ENCODE data around the gene ARHGEF7. TPM values are rescaled to one million over a fixed set of nuclear protein-coding genes. Genes with fewer than 3 reads are reported as not detected.

ARHGEF7 gene
- total RNA-seq, 1 donor from 2014 or later: 155 TPM

DNA sequence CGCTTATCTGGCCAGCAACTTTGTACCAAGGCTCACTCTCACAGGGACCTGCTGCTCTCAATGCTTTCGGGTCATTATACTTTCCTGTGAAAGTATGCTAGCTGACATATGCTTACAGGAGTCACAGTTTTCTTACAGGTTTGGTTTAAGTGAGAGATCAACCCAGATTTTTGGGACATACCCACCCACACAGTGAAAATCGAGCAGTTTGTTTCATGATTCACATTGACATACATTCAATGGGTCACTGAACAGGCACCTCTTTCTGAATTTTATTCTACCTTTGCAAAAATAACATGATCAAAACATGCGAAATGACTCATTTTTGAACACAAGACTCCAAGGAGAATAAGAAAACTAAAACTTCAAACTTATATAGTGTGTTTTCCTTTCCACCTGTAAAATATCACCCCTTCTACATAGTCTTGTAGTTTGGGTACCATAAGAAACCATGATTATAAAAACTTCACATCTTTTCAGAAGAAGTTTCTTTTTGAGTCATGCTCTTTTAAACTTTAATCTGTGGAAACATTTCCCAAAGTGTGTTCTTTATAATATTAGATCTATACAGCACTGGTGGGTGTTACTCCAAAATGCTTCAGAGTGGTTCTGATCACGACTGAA, 161.0 kb downstream of the ARHGEF7 start:
- no peak for DNase-seq (ENCODE audit: low read depth, low spot score)

DNA sequence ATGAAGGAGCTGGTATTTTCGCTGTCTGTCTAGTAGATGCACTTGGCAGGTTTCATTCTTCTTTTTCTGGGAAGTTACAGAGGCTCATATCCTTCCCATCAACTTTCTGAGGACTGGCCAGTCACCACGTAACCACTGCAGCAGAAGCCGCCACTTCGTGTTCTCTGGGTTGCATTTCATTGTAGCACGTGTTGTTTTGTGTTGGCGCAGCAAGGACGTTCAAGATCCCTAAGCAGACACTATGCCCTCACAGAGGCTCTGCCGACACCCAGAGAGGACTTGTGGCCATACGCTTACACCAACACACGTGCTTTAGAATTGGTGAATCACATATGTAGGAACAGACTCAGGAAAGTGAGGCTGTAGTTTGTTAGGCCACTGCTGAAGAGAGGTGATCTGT, 163.1 kb downstream of the ARHGEF7 start:
- DNase-seq (ENCODE audit: low read depth, low spot score): no peak

DNA sequence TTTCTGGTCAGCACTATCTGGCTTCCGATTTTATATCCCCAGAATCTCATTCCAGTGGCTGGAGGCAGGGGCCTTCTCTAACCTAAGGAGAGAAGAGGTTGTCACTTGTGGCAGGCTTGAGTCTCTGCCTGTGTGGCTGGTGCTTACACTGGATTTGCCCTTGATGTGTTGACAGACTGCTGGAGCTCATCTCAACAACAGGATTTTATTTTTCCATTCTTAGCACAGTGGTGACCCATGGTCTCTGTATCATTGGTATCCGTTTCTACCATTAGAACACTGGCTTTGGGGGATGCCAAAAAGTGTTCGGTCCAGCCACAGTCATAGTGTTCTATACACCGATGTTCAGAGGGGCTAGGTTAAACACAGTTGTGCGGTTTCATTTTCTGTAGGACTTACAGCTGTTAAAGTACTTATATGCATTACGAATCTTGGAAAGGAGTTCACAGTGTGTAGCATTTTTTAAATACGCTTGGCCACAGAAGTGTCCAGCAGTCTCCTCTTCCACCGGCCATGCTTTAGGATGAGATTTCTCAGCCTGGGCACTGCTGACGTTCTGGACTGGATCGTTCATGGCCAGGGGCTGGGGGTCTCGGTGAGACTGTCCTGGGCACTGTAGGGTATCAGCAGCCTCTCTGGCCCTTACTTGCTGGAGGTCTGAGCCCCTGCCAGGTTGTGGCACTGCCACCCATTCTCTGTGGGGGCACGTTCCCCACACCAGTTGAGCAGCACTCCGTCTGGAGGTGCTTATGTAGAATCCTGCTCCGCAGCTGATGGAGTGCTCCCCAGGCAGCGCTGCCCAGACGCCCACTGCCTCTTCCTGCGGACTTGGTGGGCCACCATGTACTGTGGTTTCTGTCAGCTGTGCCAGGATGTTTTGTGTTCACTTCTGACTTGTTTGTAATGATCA, 163.9 kb downstream of the ARHGEF7 start:
- DNase-seq (ENCODE audit: low read depth, low spot score): no peak

DNA sequence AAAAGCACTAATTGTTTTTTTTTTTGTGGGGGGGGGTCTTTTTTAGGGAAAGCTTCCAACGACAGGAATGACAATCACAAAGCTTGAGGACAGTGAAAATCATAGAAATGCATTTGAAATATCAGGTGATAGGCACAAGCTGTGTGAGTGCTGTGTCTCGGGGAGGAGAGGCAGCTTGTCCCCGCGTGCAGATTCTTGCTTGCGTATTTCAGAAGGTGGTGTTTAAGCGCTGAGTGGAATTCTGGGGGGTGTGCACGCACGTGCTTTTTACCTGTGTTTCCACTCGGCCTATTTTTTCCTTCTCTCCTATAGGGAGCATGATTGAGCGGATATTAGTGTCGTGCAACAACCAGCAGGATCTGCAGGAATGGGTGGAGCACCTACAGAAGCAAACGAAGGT, 165.1 kb downstream of the ARHGEF7 start:
- no peak for DNase-seq (ENCODE audit: low read depth, low spot score)

DNA sequence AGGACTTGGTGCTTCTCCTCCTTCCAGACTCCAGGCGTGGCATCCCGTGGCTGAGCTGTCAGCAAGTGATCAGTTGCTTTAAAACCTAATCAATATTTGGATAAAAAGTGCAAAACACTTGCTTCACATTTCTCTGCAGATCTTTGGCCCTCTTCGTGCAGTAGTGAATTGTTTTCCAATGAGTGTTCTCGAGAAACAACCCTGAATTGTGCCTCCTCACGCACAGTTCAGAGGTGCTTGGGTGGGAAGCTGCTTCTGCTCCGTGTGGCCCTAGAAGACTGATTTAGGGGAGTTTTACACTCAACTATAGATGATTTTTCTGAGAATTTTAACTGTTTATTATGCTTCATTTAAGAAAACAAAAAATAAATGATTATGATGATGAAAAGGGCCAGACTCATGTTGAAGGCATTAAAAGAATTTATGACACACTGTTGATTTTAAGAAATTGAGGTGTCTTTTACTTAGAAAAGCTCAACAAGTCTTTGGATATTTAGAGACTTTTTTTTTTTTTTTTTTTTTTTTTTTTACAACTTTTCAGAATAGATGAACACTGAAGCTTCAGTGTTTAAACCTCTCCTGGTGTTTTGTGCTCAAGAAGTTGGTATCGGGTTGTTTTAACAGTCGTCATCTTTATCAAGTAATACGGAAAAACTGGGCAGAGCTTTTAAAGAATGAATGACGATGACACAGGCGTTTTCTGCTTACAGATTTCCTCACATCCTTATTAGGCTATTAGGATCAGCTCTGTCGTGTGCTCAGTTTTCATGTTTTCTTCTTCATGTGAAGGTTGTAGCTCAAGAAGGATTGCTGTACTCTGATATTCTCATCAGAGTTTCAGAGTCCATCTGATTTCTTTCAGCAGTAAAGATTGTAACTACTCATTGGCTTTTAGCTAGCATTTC, 165.8 kb downstream of the ARHGEF7 start:
- no peak for DNase-seq (ENCODE audit: low read depth, low spot score)

DNA sequence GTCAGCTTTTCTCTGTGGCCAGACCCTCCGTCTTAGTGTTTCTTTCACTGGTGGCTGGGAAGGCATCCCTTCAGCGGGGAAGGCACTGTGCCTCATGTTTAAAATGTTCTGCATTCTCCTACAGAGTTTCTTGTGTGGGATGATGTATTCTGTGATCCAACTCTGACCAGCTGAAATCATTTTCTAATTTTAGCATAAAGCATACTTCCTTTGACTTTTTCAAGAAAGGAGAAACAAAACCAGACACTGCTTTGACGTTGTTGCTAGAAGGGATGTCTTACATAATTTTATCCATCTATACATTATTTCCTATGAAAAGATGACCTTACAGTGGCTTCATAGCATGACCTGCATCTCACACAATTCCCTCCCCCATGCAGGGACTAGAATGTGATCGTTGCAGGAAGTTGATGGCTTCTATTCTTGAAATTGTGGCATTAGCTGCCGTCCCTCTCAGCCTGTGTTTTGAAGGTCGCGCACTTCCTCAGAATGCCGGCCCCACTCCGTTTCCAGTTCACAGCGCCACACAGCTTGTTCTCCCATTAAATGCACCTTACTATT, 166.7 kb downstream of the ARHGEF7 start:
- no peak for DNase-seq (ENCODE audit: low read depth, low spot score)

DNA sequence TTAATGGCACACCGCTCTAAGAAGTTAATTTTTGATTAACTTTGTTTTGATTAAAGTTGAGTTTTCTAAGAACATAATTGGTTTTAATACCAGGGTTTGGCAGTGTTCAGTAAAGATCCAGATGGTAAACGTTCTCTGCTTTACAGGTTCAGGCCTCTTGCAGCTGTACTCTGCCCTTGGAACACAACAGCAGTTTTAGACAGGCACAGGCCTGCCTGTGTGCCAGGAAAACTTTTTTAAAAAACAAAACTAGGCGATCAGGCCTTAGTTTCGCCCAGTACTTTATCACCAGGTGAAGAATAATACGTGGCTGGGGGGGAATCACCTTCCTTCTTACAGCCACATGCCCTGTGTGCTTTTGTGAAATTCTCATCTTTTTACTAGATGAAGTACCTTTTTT, 167.3 kb downstream of the ARHGEF7 start:
- DNase-seq (ENCODE audit: low read depth, low spot score): no peak

DNA sequence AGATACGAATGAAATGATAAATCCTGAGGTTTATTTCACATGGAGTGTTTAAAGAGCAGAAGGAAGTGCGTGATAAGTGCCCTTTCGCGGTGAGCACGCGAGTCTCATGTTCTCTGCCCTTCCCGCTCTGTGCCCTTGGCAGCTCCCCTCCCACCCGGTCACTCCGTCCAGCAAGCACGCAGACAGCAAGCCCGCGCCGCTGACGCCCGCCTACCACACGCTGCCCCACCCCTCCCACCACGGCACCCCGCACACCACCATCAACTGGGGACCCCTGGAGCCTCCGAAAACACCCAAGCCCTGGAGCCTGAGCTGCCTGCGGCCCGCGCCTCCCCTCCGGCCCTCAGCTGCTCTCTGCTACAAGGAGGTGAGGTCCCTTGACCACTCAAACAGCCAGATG, 167.9 kb downstream of the ARHGEF7 start:
- no peak for DNase-seq (ENCODE audit: low read depth, low spot score)

DNA sequence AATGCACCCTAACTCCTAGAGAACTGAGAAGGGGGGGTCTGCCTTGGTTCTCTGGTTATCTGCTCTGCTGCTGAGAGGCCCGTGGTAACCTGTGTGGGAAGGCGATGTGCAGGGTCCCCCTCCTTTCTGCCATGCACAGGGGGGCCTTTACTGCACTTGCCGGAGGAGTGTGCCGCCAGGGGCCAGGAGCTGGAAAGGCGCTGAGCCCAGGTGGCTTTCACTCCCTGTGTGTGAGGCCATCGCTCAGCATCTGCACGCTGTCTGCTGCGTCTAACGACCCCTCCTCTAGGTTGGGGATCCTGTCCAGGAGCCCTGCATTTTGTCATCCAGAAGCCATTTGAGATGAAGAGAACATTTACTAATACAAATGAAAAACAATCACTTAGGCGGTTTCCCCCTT, 168.3 kb downstream of the ARHGEF7 start:
- DNase-seq (ENCODE audit: low read depth, low spot score): no peak

DNA sequence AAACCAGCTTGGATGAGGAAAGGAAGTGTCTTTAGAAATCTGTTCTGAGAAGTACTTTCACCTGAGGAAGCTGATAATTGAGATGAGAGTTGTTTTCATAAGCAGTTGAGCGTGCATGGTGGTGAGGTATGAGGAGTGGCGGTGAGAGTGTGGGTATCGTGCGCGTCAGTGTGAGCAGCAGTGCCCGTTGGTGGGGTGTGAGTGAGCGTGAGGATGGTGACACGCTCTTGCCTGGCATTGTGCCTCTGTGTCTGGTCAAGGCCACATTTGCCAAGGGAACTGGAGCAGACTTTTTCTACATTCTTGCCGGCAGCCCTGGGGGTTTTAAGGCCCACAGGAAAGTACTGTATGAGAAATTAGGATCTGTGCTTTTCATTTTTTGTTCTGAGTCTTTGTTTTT, 168.9 kb downstream of the ARHGEF7 start:
- no peak for DNase-seq (ENCODE audit: low read depth, low spot score)

DNA sequence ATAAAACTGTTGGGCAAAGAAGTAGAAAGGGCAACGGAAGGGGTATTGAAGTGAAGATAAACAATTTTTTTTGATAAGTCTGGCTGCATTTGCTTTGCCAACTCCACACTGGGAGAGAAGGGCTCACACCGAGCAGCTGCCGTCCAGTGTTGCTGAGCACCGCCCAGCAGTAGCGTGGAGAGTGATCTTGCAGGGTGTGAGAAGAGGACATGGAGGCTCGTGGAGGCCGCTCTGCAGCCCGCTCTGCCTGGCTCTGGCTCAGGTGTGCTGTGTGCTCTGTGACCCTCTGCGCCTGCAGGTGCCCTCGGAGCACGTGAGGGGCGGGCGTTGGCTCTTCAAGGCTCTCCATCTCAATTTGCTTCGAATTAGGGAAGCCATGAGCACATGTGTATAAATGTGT, 169.5 kb downstream of the ARHGEF7 start:
- no peak for DNase-seq (ENCODE audit: low read depth, low spot score)

DNA sequence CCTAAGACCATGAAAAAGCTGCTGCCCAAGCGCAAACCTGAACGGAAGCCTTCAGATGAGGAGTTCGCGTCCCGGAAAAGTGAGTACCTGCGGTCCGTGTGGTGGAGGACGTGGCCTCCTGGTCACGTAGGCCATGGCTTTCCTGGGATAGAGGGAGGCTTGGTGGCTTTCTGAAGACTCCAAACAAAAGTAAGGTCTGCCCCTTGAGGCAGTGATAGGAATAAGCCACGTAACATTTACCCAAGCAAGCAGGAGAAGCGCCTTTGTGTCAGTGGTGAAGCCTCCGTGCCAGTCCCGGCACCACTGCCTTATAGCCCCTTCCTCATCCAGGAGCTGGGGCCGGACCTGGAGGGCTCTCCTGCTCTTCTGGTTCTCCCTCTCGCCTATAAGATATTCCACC, 171.1 kb downstream of the ARHGEF7 start:
- DNase-seq (ENCODE audit: low read depth, low spot score): no peak

DNA sequence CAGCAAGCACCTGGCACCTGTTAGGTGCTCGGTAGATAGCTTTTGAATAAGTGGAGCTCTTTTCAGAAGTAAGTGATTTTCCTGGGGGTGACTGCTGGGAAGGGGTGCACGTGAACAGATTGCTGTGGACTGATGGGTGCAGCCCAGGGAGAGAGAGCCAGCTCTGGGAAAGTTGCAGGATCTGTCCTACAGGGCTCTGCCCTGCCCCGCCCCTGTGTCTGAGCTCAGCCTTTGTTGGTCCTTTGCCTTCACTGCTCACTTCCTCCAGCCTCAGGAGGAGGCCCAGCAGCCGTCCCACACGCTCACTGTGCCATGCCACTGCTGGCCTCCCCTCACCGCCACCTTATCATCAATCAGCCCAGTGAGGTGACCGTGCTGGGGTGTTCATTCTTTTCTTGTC, 171.6 kb downstream of the ARHGEF7 start:
- DNase-seq (ENCODE audit: low read depth, low spot score): no peak

DNA sequence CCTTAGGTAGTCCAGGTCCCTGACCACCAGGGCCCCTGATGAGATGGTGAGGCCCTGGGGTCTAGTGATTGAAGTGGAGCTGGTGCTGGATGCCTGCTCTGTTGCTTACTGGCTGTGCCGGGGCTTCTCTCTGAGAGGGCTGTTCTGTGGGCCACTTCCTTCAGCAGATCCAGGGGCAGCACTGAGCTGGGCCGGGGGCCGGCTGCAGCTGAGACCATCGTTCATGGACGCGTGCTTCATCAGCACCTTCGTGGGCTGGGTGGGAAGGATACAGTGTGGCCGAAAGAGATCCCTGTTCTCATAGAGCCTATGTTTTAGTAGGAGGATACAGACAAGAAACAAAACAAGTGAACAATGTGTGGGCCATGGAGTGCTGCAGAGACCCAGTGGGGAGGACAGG, 172.1 kb downstream of the ARHGEF7 start:
- DNase-seq (ENCODE audit: low read depth, low spot score): no peak

DNA sequence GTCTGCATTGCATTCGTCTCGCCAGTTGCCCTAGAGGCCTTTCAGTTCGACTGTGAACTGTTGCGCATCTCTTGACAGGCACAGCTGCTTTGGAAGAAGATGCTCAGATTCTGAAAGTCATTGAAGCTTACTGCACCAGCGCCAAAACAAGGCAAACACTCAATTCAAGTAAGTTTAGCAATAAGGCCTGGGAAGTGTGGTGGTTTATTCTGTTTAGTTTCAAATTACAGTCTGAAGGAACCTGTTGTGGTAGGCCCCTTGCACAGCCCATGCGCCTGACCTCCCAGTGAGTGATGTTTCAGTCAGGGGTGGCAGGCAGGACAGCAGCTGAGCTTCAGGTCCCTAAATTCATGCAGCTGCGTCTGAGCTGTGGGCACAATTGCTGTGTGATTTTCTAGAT, 173.2 kb downstream of the ARHGEF7 start:
- no peak for DNase-seq (ENCODE audit: low read depth, low spot score)

DNA sequence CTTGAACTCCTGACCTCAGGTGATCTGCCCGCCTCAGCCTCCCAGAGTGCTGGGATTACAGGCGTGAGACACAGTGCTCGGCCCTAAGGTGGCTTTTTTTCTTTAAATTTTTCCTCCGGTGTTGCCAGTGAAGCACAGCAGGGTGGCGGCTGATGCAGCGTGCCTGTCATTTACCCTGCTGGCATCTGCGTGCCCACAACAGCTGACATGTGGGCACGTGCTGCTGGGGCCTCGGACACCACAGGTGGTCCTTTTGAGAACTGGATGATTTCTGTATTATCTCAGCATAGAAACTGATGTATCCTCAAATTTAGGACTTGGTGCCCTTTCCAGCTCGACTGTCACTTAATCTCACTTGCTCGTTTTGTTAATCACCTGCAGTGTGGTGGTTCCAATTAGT, 174.1 kb downstream of the ARHGEF7 start:
- no peak for DNase-seq (ENCODE audit: low read depth, low spot score)

DNA sequence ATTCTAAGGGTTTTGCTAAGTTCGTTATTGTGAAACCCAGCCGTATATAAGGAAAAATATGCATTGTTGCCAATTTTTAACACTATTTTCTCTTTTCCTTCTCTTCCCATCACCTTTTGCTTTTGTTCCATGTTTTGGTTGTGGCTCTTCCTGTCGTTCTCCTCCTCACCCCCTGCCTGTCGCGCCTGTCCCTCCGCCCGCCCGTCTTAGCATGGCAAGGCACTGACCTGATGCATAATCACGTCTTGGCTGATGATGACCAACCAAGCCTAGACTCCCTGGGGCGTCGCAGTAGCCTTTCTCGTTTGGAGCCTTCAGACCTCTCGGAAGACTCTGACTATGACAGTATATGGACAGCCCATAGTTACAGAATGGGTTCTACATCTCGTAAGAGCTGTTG, 176.8 kb downstream of the ARHGEF7 start:
- DNase-seq (ENCODE audit: low read depth, low spot score): no peak

DNA sequence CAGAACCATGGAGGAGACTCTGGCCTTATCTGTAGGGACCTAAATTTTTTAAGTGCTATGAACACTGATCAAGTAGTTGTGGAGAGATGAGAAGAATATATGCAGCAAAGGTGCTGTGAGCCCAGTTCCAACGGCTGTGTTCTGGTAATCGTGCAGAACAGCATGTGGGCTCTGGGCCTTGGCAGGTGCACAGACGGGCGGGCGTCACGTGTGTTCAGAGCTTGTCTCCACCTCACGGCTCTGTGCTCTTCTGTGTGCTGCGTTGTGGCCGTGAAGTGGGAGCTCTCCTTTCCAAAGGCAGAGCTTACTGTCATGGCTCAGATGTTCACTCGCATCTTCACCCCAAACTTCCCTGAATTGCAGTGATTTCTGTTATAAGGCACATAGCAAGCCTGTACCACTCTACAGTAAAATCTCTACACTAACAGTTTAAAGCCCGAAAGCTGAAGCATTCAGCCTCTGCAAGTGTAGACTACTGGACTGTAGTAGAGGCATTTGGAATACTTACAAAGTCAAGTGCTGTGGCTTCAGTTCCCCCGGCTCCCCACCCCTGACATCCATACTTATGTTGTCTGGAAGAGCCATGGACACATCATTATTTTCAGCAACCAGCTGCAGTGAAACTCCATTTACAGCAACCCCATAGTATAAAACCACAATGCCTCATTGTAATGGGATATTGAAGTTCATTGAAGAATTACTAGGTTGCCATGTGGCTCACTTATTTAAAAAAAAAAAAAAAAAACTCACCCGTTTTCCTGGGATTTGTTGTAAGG, 177.8 kb downstream of the ARHGEF7 start:
- no peak for DNase-seq (ENCODE audit: low read depth, low spot score)

DNA sequence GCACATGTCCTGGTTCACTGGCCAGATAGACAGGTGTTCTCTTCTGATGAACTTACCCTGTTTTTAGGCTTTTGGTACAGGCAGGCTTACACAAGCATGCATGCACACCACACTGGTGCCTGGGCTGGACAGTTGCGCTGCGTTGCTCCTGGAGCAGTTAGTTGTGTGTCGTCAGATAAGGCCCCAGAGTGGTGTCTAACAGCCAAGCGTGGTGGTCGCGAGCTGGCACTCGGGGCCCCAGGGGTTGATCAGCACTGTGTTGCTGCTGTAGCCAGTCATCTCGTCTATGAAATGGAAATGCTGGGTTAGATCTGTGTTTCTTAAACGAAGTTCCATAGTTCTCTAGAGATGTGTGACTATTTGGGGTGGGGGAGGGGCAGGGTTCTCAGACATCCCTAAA, 180.8 kb downstream of the ARHGEF7 start:
- DNase-seq (ENCODE audit: low read depth, low spot score): no peak

DNA sequence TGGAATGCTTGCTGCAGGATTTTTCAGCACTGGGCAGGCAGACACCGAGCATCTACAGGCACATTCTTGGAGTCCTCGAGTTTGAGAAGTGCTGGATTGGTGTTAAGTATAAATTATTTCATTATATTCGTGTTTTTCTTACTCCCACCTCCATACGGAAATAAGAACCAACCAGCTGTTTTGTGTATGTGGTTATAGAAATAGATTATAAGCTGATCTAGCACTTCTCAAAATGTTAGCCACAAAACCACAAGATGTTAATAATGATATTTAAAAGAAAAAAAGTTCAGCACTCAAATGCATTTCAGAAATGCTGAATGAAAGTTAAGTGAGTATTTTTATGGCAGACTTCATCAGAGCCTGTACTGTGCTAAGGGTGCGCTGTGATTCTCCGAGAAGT, 181.3 kb downstream of the ARHGEF7 start:
- DNase-seq (ENCODE audit: low read depth, low spot score): no peak

Measured in pulmonary artery endothelial cell (primary cell).